Hepatocyte (in vitro differentiated cells): ENCODE data around the gene MBLAC1.

Experiments
- CTCF ChIP-seq: fragments of 200-600 bp; sonication (generic); IDR thresholded peaks from 2 replicates; pipeline ENCODE4 v1.5.1; 2016; ENCODE audit warnings: antibody characterized with exemption, mild to moderate bottlenecking; ENCODE audit not compliant: poor library complexity
- EZH2 ChIP-seq: fragments of 200-600 bp; sonication (generic); IDR thresholded peaks from 2 replicates; pipeline ENCODE4 v1.6.1; 2016; ENCODE audit warnings: antibody characterized with exemption, mild to moderate bottlenecking, borderline replicate concordance
- EZH2phosphoT487 ChIP-seq: fragments of 200-600 bp; sonication (generic); IDR thresholded peaks from one replicate; pipeline ENCODE4 v1.6.1; 2018; ENCODE audit warnings: antibody characterized with exemption, mild to moderate bottlenecking, low read depth, moderate library complexity; ENCODE audit not compliant: unreplicated experiment, severe bottlenecking

- TF ChIP-seq CTCF (no peak), EZH2 (no peak), EZH2phosphoT487 (no peak)
Measured at GRCh38 chr7:100089458-100090196, 37.1 kb upstream of the MBLAC1 start.
